ENCODE data around the gene CSAD. TPM values are rescaled to one million over a fixed set of nuclear protein-coding genes. Genes with fewer than 3 reads are reported as not detected.

Gene CSAD
- total RNA-seq, 6 donors from 2014 or later, result 19.8 to 164 (median 28.6) TPM

DNA sequence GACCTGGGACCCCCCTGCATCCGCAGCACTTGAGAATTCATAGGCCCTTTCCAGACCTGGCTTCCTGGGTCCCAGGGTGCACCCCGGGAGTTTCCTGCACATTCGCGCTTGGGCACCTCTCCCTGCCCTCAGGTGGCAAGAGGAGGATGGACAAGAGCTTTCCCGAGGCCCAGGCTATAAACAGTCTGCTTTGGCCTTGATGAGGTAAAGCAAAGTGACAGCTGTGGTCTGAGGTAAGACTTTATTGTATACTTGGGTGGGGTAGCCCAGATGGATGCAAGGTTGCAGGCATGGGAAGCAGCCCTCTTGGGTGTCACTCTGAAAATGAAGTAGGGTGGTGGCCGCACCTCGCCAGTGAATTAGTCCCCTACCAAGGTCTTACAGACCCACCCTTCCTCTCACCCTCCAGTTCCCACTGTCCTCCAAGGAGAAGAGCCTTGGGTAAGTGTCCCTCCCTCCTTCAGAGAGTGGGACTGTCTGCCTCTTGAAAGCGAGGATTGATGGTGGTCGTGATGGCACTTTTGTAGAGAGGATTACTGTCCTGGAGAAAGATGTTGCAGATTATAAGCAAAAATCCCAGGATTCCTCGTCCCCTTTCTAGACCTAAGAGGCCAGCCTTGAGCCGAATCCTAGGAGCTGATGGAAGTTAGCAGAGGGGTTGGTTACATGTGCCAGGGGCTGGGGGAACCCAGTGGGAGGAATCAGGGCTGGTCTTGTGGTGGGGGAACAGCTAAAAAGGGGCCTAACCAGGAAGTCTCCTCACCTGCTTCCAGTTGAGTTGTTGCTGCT is 10.6 kb upstream of the CSAD start:
- DNase-seq (no peak), ATAC-seq (ENCODE audit: low FRiP score in 2 of 2) (no peak)
- peaks cover 0 to 9% (median 3%) of the 10 kb centered on the region in 4 donors for H3K4me1 ChIP-seq
- no peak overlapping the region for H3K27ac ChIP-seq
- WGBS, 2 donors, result 86 to 88% methylated on average over 8 to 11 of the region's 11 CpGs
- no peaks in the 10 kb centered on the region for H3K27me3 ChIP-seq
- peaks cover 18 to 41% (median 24%) of the 10 kb centered on the region in 4 donors for H3K36me3 ChIP-seq
- no peaks in the 10 kb centered on the region for H3K9me3 ChIP-seq
- TF ChIP-seq, protein P1, sequence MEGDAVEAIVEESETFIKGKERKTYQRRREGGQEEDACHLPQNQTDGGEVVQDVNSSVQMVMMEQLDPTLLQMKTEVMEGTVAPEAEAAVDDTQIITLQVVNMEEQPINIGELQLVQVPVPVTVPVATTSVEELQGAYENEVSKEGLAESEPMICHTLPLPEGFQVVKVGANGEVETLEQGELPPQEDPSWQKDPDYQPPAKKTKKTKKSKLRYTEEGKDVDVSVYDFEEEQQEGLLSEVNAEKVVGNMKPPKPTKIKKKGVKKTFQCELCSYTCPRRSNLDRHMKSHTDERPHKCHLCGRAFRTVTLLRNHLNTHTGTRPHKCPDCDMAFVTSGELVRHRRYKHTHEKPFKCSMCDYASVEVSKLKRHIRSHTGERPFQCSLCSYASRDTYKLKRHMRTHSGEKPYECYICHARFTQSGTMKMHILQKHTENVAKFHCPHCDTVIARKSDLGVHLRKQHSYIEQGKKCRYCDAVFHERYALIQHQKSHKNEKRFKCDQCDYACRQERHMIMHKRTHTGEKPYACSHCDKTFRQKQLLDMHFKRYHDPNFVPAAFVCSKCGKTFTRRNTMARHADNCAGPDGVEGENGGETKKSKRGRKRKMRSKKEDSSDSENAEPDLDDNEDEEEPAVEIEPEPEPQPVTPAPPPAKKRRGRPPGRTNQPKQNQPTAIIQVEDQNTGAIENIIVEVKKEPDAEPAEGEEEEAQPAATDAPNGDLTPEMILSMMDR (IDR thresholded peaks at IDR 0.05), result no peak
- TF ChIP-seq EP300 (IDR thresholded peaks at IDR 0.05) (no peak), POLR2A (IDR thresholded peaks at IDR 0.05) (no peak), POLR2AphosphoS5 (IDR thresholded peaks at IDR 0.05) (no peak)
- H3K4me3 ChIP-seq, result no peak overlapping the region

DNA sequence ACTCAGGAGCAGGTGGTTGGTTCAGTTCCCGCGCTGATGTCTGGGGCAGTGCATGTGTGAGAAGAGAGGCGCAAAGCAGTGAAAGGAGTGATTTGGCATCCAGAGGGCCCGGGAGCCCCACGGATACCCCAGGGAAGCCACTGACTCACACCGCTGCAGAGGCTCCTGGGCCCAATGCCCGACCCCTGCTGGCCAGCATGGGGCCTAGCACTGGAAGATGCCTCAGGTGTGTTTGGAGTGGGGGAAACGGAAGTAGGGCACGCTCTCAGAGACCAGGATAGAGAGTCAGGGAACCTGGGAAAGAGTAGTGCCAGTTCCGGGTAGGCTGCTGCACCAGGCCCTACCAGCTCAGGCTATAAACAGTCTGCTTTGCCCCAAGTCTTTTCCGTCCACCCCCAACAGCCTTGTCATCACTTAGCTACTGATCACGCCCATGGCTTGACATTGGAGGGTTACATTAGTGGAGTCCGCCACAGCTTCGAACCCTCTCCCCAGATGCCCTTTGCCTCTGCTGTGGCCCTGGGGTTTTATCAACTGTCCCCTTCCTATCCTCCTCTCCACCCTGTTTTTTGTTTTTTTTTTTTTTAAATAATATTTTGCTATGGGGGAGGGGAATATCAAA is 9.5 kb upstream of the CSAD start:
- DNase-seq (peak; percentile 54 to 79), ATAC-seq (ENCODE audit: low FRiP score in 2 of 2) (peak; percentile 80 to 87)
- Histone ChIP-seq H3K9me3 (no peaks in the 10 kb centered on the region), H3K4me3 (no peak overlapping the region), H3K36me3 (peaks cover 24 to 51% (median 35%) of the 10 kb centered on the region in 4 donors), H3K27ac (no peak overlapping the region), H3K27me3 (no peaks in the 10 kb centered on the region), H3K4me1 (peaks cover 0 to 7% (median 3%) of the 10 kb centered on the region in 4 donors)
- WGBS, 2 donors, result 61 to 64% methylated on average over 14 of the region's 14 CpGs
- TF ChIP-seq POLR2A (IDR thresholded peaks at IDR 0.05) (peak in 1 of 4 donors; percentile 8), POLR2AphosphoS5 (IDR thresholded peaks at IDR 0.05) (no peak)
- TF ChIP-seq, protein P1 (IDR thresholded peaks at IDR 0.05), result peak; percentile 54 to 79 (median 64)

DNA sequence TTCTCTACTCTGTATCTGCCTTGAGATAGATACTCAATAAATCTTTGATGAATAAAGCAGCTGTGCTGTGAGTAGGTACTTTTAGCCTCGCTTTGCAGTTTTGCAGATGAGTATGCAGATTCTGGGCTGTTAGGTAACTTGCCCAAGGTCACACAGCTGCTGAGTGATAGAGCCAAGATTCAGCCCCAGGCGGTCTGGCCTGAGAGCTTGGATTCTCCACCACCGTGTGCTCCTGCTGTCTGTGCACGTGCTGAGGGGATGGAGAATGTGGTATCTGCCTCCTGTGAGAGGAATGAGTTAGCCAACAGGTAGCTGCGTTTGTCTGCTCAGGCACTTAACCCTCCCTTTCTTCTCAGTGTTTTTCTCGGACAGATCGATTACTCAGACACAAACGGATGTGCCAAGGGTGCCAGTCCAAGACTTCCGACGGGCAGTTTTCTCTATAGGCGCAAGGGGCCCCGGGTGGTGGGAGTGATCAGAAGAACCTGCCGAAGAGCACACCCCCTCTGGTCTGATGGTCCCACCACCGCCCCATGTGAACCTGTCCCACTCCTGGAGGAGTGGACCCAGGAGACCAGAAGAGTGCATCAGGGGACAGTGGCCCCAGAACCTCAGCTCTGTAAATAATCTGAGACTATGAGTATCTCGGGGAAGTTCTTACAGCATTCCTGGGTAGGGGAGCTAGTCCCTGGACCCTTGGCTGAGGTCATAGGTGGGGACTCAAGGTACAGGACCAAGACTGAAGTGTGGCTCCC is 6.6 kb upstream of the CSAD start:
- no peak for ATAC-seq (ENCODE audit: low FRiP score in 2 of 2)
- Histone ChIP-seq H3K27me3 (no peaks in the 10 kb centered on the region), H3K9me3 (no peaks in the 10 kb centered on the region), H3K4me1 (peaks cover 19 to 29% (median 23%) of the 10 kb centered on the region in 4 donors), H3K4me3 (no peak overlapping the region), H3K27ac (no peak overlapping the region), H3K36me3 (peaks cover 37 to 79% (median 50%) of the 10 kb centered on the region in 4 donors)
- TF ChIP-seq POLR2AphosphoS5 (IDR thresholded peaks at IDR 0.05) (no peak), EP300 (IDR thresholded peaks at IDR 0.05) (no peak), POLR2A (IDR thresholded peaks at IDR 0.05) (no peak)
- TF ChIP-seq, protein P1 (IDR thresholded peaks at IDR 0.05), result no peak
- WGBS, 2 donors, result 89 to 90% methylated on average over 14 to 15 of the region's 15 CpGs
- no peak for DNase-seq

DNA sequence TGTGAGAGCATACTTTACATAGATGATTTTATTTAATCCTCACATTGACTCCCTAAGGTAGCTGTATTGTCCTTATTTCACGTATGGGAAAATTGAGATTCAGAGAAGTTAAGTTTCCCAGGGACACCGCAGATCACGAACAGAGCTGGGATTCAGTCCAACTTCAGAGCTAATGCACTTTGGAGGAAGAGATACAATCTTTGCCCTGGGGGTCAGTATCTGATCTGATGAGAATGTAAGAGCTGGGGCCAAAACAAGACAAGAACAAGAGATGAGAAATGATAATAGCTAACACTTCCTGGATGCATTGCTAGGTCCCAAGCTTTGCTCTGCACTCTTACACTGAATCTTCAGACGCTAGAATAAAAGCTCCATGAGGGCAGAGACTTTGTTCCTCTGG is 6.0 kb upstream of the CSAD start:
- no peak for DNase-seq
- H3K36me3 ChIP-seq, result peaks cover 40 to 83% (median 52%) of the 10 kb centered on the region in 4 donors
- H3K4me3 ChIP-seq, result no peak overlapping the region
- H3K9me3 ChIP-seq, result no peaks in the 10 kb centered on the region
- H3K4me1 ChIP-seq, result peaks cover 25 to 35% (median 28%) of the 10 kb centered on the region in 4 donors
- H3K27ac ChIP-seq, result no peak overlapping the region
- no peak for ATAC-seq (ENCODE audit: low FRiP score in 2 of 2)
- TF ChIP-seq, protein P1 (IDR thresholded peaks at IDR 0.05), result no peak
- TF ChIP-seq POLR2AphosphoS5 (IDR thresholded peaks at IDR 0.05) (no peak), POLR2A (IDR thresholded peaks at IDR 0.05) (no peak), EP300 (IDR thresholded peaks at IDR 0.05) (no peak)
- 88 to 90% methylated on average over 4 of the region's 4 CpGs for WGBS, 2 donors
- H3K27me3 ChIP-seq, result no peaks in the 10 kb centered on the region
